ENCODE data around the gene NT5DC2.

GRCh38 chr3:52484680-52485461, 48.8 kb downstream of the NT5DC2 start:
- TF ChIP-seq CTCF (IDR thresholded peaks at IDR 0.05) (no peak), POLR2A (IDR thresholded peaks at IDR 0.05) (no peak)
